Right lobe of liver (tissue), 4 donors: ENCODE measurements around the gene VGLL4.

ENCODE experiments used
- POLR2A ChIP-seq: fragments of 450-650 bp; IDR thresholded peaks from one replicate; pipeline ENCODE4 v1.6.1; 2017; ENCODE audit warnings: antibody characterized with exemption, mild to moderate bottlenecking
- TF ChIP-seq, protein P1 (sequence below), 4 donors: fragments of 200-600 bp in 3 of 4; fragments of 450-650 bp in 1 of 4; IDR thresholded peaks; one replicate each; pipeline versions ENCODE4 v1.5.1 to v1.8.0; 2016 to 2022; ENCODE audit warnings: antibody characterized with exemption in 4 of 4, mild to moderate bottlenecking in 2 of 4
- donor health status: DM: no; HTN: no; CAD: no.
- donor health status: DM: no; HTN: no; CAD: no.
- donor health status: DM: no; HTN: yes; CAD: no.

DNA sequence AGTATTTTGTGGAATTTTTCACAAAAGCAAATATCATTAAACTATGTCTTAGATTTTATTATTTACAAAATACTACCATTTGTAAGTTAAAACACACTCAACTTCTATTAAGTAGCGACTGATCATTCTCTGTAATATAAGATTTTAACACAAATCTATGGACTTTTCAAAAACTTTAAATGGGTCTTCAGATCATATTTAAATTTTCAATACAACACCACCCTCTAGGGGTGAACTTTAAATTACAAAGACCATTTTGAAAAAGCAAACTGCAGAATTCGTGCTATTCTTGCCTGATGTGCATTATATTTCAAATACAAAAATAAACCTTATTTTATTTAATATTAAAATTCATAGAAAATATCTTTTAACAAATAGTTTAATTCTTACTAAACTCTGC, 8.2 kb upstream of the VGLL4 start:
- TF ChIP-seq, protein P1, sequence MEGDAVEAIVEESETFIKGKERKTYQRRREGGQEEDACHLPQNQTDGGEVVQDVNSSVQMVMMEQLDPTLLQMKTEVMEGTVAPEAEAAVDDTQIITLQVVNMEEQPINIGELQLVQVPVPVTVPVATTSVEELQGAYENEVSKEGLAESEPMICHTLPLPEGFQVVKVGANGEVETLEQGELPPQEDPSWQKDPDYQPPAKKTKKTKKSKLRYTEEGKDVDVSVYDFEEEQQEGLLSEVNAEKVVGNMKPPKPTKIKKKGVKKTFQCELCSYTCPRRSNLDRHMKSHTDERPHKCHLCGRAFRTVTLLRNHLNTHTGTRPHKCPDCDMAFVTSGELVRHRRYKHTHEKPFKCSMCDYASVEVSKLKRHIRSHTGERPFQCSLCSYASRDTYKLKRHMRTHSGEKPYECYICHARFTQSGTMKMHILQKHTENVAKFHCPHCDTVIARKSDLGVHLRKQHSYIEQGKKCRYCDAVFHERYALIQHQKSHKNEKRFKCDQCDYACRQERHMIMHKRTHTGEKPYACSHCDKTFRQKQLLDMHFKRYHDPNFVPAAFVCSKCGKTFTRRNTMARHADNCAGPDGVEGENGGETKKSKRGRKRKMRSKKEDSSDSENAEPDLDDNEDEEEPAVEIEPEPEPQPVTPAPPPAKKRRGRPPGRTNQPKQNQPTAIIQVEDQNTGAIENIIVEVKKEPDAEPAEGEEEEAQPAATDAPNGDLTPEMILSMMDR (IDR thresholded peaks at IDR 0.05): peak; percentile 44 to 60 (median 53)
- no peak for TF ChIP-seq POLR2A
